Endothelial cell of umbilical vein (primary cell): Measurements from ENCODE around the gene BRF1. TPM values are rescaled to one million over a fixed set of nuclear protein-coding genes. Genes with fewer than 3 reads are reported as not detected.

ENCODE experiments used
- BruUV-seq: library from RNA; stranded (reverse); fragments of 400-500 nt; replicated peaks from 2 replicates; lab custom pipeline; 2021; lab: Mats Ljungman, UMichigan
- CTCF ChIA-PET: fragments of 300-600, 350-600 bp; sonication (Branson Sonifier 250); formaldehyde crosslinking; loops from one replicate; lab custom pipeline; 2021; ENCODE audit warnings: antibody characterized with exemption, inconsistent platforms; lab: Charles Lee
- POLR2A ChIA-PET: fragments of 300-600, 350-600 bp; sonication (Branson Sonifier 250); formaldehyde crosslinking; loops from one replicate; lab custom pipeline; 2021; ENCODE audit warnings: antibody characterized with exemption, inconsistent platforms; lab: Charles Lee
- DNase-seq: peaks from one replicate; pipeline ENCODE4 v3.0.0-alpha.2; 2011; ENCODE audit warnings: low read depth, low spot score
- FAIRE-seq: peaks from 2 replicates; lab custom pipeline; 2011; peaks lifted over from hg19 to GRCh38; lab: Jason Lieb, UNC
- H2AFZ ChIP-seq: 2 replicates; pipeline ENCODE4 v1.6.0; 2012; ENCODE audit warnings: low read depth, low read length, control low read depth, inconsistent platforms
- H3K27ac ChIP-seq: 2 replicates; pipeline ENCODE4 v1.5.1; 2011; ENCODE audit warnings: low read depth, mild to moderate bottlenecking, control low read depth, low read length, moderate library complexity; ENCODE audit not compliant: insufficient read depth
- H3K27me3 ChIP-seq, 2 experiments: 2 replicates each; pipeline versions ENCODE4 v1.6.0 to v1.6.1; 2011; ENCODE audit warnings: low read length in 2 of 2, mixed read lengths in 1 of 2; ENCODE audit not compliant: control insufficient read depth in 2 of 2, insufficient read depth in 2 of 2
- H3K36me3 ChIP-seq, 2 experiments: 2 replicates in 1 of 2; 3 replicates in 1 of 2; pipeline ENCODE4 v1.5.1; 2011; ENCODE audit warnings: low read length in 2 of 2, mild to moderate bottlenecking in 1 of 2, moderate library complexity in 1 of 2; ENCODE audit not compliant: control insufficient read depth in 2 of 2, insufficient read depth in 2 of 2; ENCODE audit errors: extremely low read depth in 1 of 2
- H3K4me1 ChIP-seq: 3 replicates; pipeline ENCODE4 v1.5.1; 2011; ENCODE audit warnings: mild to moderate bottlenecking, low read length; ENCODE audit not compliant: control insufficient read depth, insufficient read depth; ENCODE audit errors: extremely low read depth
- H3K4me2 ChIP-seq: 2 replicates; pipeline ENCODE4 v1.6.1; 2011; ENCODE audit warnings: low read length, control low read depth, mixed read lengths; ENCODE audit not compliant: insufficient read depth
- H3K4me3 ChIP-seq, 3 experiments: fragments of 200-600 bp in 1 of 3; sonication (generic), shearing (Covaris generic) in 1 of 3; replicated peaks in 1 of 3; 2 replicates each; pipeline ENCODE4 v1.5.1; 2011 to 2016; ENCODE audit warnings: control low read depth in 3 of 3, low read length in 3 of 3, mild to moderate bottlenecking in 2 of 3, inconsistent platforms in 1 of 3, low read depth in 1 of 3, moderate library complexity in 1 of 3; ENCODE audit not compliant: insufficient read depth in 1 of 3
- H3K79me2 ChIP-seq: 2 replicates; pipeline ENCODE4 v1.6.0; 2012; ENCODE audit warnings: low read length, inconsistent platforms; ENCODE audit not compliant: control insufficient read depth, insufficient read depth
- H3K9ac ChIP-seq: replicated peaks from 2 replicates; pipeline ENCODE3; 2011; ENCODE audit warnings: low read length, control low read depth; ENCODE audit not compliant: insufficient read depth; ENCODE audit errors: extremely low read depth
- H3K9me1 ChIP-seq: replicated peaks from 3 replicates; pipeline ENCODE4 v1.6.0; 2011; ENCODE audit warnings: mild to moderate bottlenecking, low read length; ENCODE audit not compliant: control insufficient read depth, insufficient read depth; ENCODE audit errors: extremely low read depth
- H3K9me3 ChIP-seq: replicated peaks from 2 replicates; pipeline ENCODE4 v1.5.1; 2012; ENCODE audit warnings: low read length, inconsistent platforms; ENCODE audit not compliant: control insufficient read depth, insufficient read depth
- H4K20me1 ChIP-seq: replicated peaks from 2 replicates; pipeline ENCODE3; 2011; ENCODE audit warnings: mild to moderate bottlenecking, low read length; ENCODE audit not compliant: control insufficient read depth, insufficient read depth; ENCODE audit errors: extremely low read depth
- EZH2 ChIP-seq: IDR thresholded peaks from 2 replicates; pipeline ENCODE4 v1.6.1; 2012; ENCODE audit warnings: borderline replicate concordance, low read depth, mild to moderate bottlenecking, moderate library complexity, low read length, inconsistent platforms; ENCODE audit not compliant: severe bottlenecking
- FOS ChIP-seq: IDR thresholded peaks from 2 replicates; pipeline ENCODE4 v1.6.1; 2011; ENCODE audit warnings: mild to moderate bottlenecking, low read length, moderate library complexity, borderline replicate concordance; ENCODE audit not compliant: insufficient read depth
- MYC ChIP-seq: IDR thresholded peaks from one replicate; pipeline ENCODE4 v1.6.1; 2011; ENCODE audit warnings: mild to moderate bottlenecking, low read depth, low read length
- POLR2A ChIP-seq: IDR thresholded peaks from 2 replicates; pipeline ENCODE4 v1.6.1; 2012; ENCODE audit warnings: low read depth, mild to moderate bottlenecking, control low read depth, low read length
- dilution Hi-C: fragments of 300-500 bp; cut with MboI; formaldehyde crosslinking; loops from one replicate; pipeline ENCODE4 v1.15.0; 2019; ENCODE audit warnings: low sequenced_read_pairs; ENCODE audit not compliant: extremely low pct_ligation_motif_present
- intact Hi-C: fragments of 100-400 bp; cut with micrococcal nuclease; formaldehyde crosslinking; loops from one replicate; pipeline ENCODE4 v1.10.0; 2022
- polyA plus RNA-seq, 4 experiments: library from polyadenylated mRNA; depleted of rRNA in 3 of 4; stranded (reverse) in 3 of 4; unstranded in 1 of 4; fragments of >200 nt; gene quantifications; 2 replicates each; pipeline versions ENCODE4 v1.2.1 to v1.2.3, GENCODE V29; 2011 to 2012; ENCODE audit warnings: missing spikeins in 1 of 4
- total RNA-seq: library from RNA; stranded (reverse); gene quantifications from 2 replicates; pipeline ENCODE4 v1.2.3, GENCODE V29; 2021
- TF ChIP-seq, protein P1 (sequence below), 2 donors: IDR thresholded peaks; 1 replicate in 1 of 2; 2 replicates in 1 of 2; pipeline ENCODE4 v1.5.1; 2011; ENCODE audit warnings: low read length in 2 of 2, mild to moderate bottlenecking in 2 of 2, moderate library complexity in 2 of 2, control low read depth in 1 of 2, inconsistent platforms in 1 of 2, low read depth in 1 of 2; ENCODE audit not compliant: insufficient read depth in 1 of 2; ENCODE audit errors: extremely low read depth in 1 of 2
- TF ChIP-seq, protein P2 (sequence below): IDR thresholded peaks from 2 replicates; pipeline ENCODE4 v1.6.1; 2011; ENCODE audit not compliant: insufficient read depth, insufficient read length

The BRF1 gene
- total and polyA plus RNA-seq, 2 donors (not counting 3 experiments of a cell fraction or from before 2014, with no cell fraction given) = 19.0 to 47.2 TPM

DNA sequence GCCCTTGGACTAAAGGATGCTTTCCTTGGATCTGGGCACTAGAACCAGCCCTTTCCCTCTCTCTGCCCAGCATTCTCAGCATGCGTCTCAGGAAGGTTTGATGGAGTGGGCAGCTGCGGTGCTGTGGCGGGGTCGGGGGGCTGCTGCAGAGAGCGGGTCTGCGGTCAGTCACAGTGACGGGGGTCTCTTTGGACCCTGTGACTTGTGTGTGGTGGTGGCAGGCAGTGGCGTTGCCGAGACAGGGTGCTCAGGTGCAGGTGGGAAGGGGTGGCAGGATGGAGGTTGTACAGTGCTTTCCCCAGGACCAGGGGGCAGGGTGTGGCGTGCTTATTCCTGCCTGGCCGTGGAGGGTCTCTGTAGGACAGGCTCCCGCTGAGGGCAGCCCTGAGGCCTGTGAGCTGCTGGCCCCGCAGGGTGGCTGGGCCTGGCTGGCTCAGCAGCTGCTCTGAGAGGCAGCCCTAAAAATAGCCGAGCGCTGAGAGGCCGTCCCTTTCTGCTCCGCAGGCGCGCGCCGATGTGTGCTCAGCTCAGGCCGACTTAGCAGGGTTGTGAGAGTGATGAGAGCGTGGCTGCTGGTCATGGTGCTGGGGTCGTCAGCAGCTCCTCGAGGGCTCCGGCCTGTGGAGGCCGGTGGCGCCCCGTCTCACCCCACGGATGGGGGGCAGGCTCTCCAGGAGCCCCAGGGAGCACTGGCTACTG, 23.4 kb upstream of the BRF1 start:
- Histone ChIP-seq H3K4me3 (no peak overlapping the region), H3K4me2 (no peak overlapping the region), H3K27ac (no peak overlapping the region), H3K9me3 (no peaks in the 10 kb centered on the region), H3K9ac (no peak overlapping the region), H4K20me1 (no peaks in the 10 kb centered on the region), H3K27me3 (no peaks in the 10 kb centered on the region), H3K36me3 (no peaks in the 10 kb centered on the region), H3K9me1 (no peaks in the 10 kb centered on the region), H2AFZ (no peak overlapping the region), H3K4me1 (no peaks in the 10 kb centered on the region), H3K79me2 (peaks cover 12% of the 10 kb centered on the region)
- DNase-seq = no peak
- FAIRE-seq = no peak
- CTCF ChIA-PET = no interaction called here
- no TSS peak for BruUV-seq
- no peak for TF ChIP-seq POLR2A
- TF ChIP-seq, protein P1, sequence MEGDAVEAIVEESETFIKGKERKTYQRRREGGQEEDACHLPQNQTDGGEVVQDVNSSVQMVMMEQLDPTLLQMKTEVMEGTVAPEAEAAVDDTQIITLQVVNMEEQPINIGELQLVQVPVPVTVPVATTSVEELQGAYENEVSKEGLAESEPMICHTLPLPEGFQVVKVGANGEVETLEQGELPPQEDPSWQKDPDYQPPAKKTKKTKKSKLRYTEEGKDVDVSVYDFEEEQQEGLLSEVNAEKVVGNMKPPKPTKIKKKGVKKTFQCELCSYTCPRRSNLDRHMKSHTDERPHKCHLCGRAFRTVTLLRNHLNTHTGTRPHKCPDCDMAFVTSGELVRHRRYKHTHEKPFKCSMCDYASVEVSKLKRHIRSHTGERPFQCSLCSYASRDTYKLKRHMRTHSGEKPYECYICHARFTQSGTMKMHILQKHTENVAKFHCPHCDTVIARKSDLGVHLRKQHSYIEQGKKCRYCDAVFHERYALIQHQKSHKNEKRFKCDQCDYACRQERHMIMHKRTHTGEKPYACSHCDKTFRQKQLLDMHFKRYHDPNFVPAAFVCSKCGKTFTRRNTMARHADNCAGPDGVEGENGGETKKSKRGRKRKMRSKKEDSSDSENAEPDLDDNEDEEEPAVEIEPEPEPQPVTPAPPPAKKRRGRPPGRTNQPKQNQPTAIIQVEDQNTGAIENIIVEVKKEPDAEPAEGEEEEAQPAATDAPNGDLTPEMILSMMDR (IDR thresholded peaks at IDR 0.05; ENCODE audit: extremely low read depth in 1 of 2, insufficient read depth in 1 of 2, low read depth in 1 of 2, low read length in 2 of 2) = no peak
- TF ChIP-seq EZH2 = no peak
- TF ChIP-seq, protein P2, sequence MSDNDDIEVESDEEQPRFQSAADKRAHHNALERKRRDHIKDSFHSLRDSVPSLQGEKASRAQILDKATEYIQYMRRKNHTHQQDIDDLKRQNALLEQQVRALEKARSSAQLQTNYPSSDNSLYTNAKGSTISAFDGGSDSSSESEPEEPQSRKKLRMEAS = no peak
- no peak for TF ChIP-seq MYC
- TF ChIP-seq FOS = no peak
- dilution Hi-C loops = no loop called here
- intact Hi-C loops = no loop called here
- POLR2A ChIA-PET = no interaction called here
